Activated gamma-delta T cell treated with anti-CD3 and anti-CD28 coated beads, Interleukin-2, amount 50 U/mL, for 16 hours (primary cell): ENCODE results near the gene PDCD1.
"Not testable (repeated sequence)": the region's sequence is repeated elsewhere in the genome, so short reads cannot be mapped to it uniquely, and the experiment has no call there.

Source experiments
- DNase-seq: peaks from one replicate; pipeline ENCODE4 v3.0.0-alpha.2; 2020; ENCODE audit warnings: low read depth

The PDCD1 gene

DNA sequence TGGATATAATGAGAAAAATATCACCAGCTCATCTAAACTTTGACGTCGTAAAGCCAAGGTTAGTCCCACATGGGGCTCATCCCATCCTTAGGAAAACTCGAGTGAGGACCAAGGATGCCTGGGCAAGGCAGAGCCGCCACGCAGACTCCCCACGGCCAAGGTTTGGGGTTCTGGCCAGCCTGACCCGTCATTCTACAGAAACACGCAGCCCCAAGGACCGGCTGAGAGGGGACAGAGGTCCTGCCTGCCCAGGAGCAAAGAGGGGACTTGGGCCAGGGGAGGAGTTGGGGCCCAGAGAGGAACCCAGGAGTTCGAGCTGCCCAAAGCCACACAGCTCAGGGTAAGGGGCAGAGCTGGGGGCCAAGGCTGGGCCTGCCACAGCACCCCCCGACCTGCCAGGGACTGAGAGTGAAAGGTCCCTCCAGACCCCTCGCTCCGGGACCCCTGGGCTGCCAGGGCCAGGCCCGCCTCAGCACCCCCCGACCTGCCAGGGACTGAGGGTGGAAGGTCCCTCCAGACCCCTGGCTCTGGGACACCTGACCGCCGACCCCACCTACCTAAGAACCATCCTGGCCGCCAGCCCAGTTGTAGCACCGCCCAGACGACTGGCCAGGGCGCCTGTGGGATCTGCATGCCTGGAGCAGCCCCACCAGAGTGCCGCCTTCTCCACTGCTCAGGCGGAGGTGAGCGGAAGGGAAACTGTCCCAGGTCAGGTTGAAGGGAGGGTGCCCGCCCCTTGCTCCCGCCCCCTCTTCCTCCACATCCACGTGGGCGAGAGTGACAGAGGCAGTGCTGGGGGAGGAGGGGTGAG, at the start of gene PDCD1:
PDCD1 (minus strand) TSS at position 689 of the 811 bp plus-strand sequence; CDS start at position 633, 56 bp downstream.
- DNase-seq, result no peak

DNA sequence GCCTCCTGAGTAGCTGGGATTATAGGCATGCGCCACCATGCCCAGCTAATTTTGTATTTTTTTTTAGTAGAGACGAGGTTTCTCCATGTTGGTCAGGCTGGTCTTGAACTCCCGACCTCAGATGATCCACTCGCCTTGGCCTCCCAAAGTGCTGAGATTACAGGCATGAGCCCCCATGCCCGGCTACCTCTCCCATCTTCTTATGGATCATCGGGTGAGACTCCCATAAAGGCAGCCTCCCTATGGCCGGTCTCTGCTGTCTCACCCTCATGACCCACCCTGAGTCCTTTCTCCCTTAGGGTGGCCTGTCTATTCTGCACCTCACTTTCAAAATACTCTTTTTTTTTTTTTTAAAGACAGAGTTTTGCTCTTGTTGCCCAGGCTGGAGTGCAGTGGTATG, 49.1 kb upstream of the PDCD1 start:
- DNase-seq, result not testable (repeated sequence)

DNA sequence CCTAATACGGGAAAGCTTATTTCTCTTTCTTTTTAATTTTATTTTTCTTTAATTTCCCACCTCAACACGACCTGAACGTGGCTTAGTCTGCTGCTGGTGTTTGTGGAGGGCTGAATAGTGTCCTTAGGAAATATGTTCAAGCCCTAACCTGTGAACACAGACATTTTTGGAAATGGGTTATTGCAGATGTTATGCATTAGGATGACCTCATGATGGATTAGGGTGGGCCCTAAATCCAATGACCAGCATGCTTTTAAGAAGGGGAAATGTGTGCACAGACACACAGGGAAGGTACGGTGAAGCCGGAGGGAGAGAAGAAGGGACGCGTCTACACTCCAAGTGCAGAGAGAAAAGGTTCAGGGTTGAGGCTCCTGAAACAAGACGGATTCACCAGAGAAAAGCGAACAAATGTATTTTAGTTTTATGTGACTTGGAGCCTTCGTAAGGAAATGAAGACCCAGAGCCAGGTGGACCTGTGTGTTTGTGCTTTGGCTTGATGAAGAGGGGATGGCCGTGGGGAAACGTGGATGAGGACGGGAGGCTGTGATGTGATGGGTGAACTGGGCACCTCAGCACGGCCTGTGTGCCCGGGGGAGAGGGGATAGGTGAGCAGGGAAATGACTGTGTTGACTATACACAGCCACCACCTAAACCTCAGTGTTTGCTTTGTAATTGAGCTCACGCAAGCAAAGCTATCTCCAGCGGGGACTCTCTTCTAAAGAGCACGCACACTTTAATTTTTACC, 48.3 kb upstream of the PDCD1 start:
- no peak for DNase-seq

DNA sequence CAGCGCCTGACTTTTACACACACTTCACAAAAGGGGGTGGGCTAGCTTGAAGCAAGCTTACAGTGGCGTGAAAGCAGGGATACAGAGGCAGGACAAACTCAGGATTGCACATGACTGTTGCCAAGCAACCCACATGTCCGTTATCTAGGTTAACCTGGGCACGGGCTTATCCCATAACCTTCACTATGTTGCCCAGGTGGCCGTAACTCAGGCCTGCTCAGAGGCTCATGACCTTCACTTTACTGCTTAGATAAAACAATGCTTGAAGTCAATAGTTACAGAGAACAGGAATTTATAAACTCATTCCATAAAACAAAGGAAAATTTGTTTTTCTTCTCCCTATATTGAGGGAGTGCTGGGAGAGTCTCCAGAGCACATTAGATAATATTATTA, 47.7 kb upstream of the PDCD1 start:
- DNase-seq, result not testable (repeated sequence)

DNA sequence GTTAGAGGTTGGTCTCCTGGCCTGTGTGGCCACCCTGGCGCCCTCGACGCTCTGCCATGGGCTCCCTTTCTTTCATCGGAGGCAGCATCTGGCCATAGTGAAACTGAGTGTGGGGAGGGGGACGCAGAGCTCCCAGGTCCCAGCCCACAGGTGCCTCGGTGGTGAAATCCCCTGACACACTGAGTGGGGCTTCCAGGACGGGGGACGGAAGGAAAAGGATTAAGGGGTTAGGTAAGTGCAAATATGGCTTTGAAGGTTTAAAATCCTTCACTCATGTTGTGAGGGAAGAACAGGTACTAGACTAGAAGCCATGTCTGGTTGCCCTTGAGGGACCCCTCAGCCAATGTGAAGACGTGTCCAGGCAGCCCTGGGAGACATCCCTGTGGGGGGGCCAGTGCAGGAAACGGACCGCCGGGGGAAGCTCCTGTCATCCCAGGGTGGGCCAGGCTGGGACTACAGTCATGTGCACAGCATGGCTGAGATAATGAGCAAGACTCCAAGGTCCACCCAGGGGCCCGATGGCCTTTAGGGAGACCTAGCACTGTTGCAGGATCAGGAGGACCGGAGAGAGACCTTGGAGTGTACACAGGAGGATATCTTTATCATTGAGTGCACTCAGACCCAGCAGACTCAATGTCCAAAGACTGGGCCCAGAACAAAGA, 47.2 kb upstream of the PDCD1 start:
- DNase-seq, result no peak

DNA sequence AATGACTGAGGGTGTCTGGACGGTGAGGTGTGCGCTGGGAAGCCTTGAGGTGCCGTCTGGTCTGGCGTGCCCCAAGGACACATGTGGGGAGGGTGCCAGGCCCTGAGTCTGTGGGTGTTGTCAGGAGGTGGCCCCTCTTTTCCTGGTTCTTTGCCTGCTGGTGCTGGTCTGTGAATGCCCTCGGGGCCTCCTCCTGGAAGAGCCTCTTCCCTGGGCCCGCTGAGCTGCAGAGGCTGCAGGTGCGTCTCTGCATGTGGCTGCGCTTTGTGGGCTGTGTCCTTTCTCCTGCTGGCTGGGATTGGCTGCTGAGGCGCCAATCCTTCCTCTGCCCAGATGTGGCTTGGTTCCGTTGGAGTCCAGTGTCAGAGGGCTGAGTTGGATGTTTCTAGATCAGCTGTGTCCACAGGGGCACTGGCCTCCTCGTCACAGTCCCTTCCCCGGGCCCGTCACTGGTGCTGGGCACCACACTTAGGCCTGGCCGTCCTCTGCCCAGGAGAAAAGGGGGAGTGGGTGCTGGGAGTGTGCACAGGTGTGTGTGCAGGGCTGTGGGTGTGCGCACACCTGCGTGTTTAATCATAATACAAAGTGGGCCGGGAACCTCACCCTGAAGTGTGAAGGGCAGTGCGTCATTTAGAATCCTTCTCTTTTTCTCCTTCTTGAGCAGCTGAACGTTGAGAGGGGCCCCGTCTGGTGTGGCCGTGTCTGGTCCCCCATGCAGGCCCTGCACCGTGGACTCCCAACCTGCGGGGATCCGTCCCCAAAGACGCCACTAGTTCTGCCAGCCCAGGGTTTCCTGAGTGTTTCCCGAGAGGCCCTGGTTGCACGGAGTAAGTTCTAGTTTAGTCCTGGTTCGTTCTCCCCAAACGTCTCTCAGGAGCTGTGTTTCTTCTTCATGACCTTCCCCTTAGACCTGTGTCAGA, 46.4 kb upstream of the PDCD1 start:
- DNase-seq, result no peak

DNA sequence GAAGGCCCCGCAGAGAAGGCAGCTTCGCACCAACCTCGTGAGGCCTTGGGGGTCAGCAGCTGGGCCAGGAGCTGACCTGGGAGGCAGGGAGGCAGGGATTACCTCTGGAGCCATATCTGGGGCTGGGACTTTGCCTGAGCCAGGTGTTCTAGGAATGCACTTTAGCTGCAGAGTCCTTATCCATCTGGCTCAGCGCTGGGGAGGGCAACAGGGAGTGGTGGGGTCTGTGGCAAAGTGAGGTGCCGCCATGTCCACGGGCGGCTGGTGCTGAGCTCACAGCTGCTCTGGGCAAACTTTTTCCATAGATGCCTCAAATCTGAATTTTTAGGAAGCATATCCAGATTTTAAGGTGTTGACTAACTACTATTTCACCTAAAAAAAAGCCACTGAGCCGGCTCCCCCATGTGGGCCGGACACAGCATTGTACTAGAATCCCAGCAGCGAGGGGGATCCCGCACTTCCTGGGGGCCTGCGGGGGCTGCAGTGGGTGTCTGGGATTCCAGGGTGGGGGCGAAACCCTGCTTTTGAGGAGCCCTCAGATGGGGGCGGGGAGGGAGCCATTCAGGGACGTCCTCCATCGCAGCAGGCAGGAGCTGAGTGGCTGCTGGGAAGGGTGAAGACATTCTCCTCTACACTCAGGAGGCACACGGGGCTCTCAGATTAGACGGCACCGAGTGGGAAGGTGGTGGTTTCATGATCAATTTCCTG, 45.5 kb upstream of the PDCD1 start:
- DNase-seq, result no peak

DNA sequence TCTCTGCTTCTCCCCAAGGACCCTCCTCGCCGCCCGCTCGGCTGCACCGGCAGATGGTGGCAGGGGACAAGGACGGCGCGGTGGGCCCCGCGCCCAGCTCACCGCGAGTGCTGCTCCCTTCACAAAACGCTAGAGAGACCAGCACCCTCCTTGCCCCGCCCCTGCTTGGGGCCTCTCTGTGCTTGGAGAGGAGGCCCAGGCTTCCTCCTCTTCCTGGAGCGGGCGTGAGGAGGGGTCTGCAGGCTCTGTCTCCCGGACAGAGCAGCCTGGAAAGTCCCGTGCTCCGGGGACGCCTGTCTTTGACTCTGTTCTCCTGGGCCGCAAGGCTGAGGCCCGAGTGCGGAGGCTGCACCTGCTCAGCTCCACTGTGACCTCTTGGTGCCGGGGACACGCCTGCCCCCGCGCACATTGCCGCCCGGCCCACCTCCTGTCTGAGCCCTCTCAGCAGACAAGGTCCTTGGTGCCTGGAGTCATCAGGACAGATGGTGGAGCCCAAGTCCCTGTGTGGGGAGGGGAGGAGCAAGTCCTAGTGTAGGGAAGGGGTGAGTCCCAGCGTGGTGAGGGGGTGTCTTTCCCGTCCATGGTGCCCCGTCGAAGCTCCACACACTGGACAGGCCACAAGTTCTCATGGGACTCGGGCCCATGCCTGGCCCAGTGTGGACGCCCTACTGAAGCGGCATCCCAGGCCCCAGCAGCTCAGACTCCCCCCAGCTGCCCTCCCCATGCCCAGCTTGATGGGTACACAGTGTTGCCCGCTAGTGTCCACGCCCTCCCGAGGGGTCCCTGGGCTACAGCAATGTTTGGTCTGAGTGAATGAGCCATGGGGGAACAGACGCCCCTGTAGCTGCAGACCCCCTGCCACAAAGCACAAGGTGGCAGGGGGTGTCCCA, 44.7 kb upstream of the PDCD1 start:
- DNase-seq, result no peak

DNA sequence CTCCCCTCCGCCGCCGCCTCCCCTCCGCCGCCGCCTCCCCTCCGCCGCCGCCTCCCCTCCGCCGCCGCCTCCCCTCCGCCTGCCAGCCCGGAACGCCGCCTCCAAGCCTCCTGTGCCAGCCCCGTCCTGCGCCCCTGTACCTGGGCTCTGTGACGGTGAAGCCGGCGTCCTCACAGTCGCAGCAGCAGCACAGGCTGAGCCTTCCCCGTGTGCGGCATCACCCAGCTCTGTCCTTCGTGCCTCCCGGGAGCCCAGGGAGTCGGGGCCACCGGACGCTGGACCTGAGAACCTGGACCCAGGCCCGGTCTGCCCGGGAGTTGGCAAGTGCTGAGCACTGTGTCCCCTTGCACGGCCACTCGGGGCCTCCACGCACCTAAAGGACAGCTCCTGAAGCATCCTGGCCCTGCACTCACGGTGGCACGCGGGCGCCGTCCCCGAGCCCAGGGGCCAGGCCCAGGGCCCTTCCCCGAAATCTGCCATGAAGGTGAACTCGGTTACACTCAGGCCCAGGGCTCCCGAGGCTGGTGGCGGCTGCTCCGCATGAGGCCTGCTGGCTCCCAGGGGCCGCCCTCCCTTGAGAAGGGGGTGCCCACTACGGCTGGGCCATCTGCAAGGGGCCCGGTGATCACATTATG, 43.8 kb upstream of the PDCD1 start:
- DNase-seq, result no peak

DNA sequence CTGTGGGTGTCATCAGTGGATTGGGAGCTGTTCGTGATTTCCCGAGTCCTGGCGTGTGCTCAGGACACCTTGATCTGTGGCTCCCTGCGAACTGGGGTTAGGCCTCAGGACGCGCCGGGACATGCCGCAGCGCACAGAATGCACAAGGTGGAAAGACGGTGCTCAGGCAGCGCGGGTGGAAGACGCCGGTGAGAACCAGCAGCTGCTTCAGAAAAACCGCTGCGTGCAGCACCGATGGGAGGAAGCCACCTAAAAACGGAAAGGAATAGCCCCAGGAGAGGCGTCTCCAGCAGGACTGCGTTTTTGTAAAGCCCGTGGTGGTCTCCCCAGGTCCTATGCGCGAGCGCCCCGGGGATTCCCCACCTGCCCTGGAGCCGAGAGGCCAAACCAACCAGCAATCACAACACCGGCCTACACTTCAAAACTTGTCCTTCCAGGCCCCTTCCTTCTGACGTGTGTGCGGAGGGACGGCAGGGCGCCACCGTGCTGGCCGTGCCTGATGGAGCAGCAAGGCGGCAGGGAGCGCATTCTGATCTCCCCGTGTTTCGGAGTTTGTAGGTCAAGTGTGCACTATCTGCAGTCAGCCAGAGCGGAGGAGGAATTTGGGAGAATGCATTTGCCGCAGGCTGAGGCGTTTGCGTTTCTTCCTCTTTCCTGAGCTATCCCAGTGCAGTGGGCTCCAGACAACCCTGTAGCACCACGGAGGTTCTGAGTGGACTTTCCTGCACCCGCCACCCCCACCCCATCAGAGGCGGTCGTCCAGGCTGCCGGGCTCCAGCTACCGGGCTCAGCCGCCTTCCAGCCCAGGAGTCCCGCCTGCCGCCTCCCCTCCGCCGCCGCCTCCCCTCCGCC, 43.0 kb upstream of the PDCD1 start:
- DNase-seq, result no peak

DNA sequence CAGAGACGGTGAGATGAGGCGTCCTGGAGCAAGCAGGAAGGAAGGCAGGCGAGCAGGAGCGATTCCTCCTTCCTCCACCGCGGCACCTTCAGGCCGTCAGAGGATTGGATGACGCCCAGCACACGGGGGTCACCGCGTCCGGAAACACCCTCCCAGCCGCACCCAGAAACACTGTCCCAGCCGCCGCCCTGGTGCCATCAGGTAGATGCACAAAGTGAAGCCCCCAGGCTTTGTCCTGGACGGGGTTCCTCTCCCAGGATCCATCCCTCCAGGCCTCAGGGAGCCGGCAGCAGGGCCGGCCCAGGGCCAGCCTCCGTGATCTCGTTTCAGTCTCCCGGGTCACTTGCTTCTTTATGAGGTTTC, 42.3 kb upstream of the PDCD1 start:
- no peak for DNase-seq

DNA sequence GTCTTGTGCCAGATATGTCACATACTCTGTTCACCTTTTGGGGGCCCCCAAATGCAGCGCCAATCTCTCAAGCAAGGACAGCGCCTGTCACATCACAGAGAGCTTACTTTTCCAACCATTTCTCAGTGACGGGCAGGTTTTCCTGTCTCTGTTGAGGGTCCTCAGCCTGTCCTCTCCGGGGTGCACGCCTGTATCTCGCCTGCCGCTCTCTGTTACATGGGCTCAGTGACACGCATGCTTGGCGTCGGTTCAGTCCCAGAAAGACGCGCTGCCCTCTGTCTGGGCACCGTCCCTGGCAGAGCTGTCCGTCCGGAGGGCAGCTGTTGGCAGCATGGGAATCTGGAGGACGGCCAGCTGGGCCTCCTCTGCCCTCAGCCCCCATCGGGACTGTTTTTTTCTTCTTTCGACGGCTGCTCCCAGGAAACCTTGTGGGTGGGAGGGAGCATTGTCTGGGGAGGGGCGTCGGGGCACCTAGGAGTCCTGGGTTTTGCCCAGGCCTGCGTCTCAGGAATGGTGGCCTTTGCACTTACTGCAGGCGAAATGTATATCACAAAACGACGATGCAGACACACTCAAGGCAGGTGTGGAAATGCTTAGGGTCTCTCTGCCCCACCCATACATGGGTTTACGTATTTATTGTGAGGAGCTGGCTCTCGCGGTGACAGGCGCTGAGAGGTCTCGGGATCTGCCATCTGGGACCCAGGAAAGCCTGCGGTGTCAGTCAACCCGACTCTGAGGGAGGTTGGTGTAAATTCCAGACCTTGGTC, 41.7 kb upstream of the PDCD1 start:
- no peak for DNase-seq

DNA sequence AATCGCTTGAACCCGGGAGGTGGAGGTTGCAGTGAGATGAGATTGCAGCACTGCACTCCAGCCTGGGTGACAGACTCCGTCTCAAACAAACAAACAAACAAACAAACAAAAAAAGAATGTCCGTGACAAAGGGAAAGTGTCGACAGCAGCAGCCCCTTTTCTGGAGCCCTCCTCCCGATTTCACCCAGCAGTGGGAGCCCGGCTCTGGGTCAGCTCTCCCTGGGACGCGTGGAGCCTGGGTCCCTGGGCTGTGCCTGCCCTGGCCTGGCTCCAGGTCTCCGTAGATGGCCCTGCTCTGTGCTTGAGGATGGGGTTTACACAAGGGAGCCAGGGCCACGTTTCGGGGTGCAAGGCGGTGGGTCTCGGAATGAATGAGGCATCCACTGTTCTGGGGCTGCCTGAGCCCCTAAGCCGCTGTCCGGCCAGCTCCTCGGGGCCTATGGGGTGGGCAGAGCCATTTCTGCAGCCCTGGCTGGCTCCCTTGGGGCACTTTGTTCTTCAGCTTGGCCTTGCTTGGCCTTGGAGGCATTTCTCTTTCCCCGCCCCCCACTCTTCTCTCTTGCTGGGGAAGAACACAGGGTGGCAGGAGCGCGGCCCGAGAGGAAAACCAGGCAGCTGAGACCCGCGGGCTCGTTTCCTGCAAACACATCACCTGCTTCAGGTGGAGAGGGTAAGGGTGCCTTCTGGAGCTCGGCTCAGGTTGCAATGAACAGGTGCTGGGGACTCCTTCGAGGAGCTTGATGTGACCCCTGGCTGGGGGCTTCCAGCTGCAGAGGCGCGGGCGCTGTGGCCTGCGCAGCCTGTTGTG, 40.0 kb upstream of the PDCD1 start:
- DNase-seq, result no peak

DNA sequence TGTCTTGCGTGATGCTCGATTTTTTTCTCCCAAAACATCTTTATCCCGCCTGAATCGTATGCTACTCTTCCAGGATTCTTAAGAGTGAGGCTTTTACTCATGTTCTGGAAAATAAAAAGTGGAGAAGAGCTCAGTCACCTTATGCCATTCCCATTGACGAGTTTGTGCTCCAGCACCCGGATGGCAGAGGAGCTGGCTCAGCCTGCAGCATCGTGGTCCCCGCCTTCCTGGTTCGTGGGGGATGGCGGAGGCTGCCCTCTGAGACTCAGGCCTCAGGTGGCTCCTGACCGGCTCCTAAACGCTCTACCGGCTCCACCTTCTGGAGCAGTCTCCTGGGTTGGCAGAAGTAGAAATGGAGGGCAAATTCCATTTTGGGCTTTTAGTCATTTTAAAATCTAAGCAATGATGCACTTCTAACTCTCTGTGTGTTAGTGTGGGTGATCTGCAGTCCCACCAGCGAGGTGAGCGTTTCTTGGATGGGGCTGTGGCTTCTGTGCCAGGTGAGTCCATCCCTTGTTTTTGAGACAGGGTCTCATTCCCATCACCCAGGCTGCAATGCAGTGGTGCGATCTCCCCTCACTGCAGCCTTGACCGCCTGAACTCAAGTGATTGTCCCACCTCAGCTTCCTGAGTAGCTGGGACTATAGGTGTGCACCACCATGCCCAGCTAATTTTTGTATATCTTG, 38.7 kb upstream of the PDCD1 start:
- no peak for DNase-seq

DNA sequence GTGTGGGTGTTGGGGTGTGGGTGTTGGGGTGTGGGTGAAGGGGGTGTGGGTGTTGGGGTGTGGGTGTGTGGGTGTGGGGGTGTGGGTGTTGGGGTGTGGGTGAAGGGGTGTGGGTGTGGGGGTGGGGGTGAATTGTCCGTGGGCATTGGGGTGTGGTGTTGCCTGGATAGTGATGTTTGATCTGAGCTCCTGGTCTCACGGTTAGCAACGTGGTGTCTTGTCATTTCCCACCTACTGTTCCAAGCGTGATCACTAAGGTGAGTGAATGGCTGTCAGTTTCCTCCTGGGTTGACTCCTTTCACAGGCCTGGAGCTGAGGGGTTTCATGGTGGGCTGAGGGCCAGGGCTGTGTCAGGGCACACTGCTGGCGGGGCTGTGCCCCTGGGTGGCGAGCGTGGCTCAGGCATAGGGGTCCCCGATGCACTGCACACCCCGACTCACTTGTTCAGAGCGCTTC, 38.1 kb upstream of the PDCD1 start:
- DNase-seq, result no peak
